ENCODE results near the gene TEAD1.

DNA sequence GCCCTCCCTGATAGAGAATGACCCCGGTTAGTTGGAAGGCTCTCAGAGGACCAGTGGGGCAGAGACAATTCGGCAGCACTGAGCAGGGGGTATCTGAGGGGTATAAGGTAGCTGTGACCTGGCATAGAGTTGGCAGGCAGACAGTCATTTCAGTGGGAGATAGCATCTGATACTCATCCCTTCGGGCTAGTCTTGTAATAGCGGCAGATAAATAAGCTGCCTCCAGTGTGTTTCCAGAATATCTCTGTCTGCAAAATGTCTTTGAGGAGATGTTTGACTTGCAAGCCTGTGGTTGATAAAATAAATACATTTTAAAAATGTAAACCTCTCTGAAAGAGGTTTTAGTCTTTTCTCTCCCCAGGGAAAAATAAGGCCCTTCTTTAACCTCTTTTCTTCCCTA, 54.2 kb downstream of the TEAD1 start:
- TF ChIP-seq POLR2A (IDR thresholded peaks at IDR 0.05) (no peak), CTCF (IDR thresholded peaks at IDR 0.05) (no peak), POLR2AphosphoS5 (IDR thresholded peaks at IDR 0.05) (no peak), EP300 (IDR thresholded peaks at IDR 0.05) (no peak)
